Measurements from ENCODE around the gene UNC5A.

DNA sequence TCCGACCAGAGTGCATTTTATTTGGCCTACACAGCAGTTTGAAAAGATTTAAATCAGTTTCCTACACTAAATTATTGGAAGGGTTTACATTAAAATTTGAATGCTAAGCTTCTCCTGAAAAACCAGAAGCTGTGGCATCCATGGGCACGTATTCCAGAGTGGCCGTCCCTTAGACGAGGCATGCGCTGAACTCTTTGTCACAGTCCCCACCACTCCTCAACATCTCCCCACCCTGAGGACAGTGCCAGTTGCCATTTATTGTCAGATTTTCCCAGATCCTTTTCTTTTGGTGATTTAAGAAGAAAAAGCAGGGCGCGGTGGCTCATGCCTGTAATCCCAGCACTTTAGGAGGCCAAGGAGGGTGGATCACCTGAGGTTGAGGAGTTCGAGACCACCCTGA lies 39.9 kb upstream of the UNC5A start:
- TF ChIP-seq, protein P1, sequence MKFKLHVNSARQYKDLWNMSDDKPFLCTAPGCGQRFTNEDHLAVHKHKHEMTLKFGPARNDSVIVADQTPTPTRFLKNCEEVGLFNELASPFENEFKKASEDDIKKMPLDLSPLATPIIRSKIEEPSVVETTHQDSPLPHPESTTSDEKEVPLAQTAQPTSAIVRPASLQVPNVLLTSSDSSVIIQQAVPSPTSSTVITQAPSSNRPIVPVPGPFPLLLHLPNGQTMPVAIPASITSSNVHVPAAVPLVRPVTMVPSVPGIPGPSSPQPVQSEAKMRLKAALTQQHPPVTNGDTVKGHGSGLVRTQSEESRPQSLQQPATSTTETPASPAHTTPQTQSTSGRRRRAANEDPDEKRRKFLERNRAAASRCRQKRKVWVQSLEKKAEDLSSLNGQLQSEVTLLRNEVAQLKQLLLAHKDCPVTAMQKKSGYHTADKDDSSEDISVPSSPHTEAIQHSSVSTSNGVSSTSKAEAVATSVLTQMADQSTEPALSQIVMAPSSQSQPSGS (tag by site-specific recombination; IDR thresholded peaks at IDR 0.05; ENCODE audit: low read depth), result no peak
- TF ChIP-seq, protein P2, sequence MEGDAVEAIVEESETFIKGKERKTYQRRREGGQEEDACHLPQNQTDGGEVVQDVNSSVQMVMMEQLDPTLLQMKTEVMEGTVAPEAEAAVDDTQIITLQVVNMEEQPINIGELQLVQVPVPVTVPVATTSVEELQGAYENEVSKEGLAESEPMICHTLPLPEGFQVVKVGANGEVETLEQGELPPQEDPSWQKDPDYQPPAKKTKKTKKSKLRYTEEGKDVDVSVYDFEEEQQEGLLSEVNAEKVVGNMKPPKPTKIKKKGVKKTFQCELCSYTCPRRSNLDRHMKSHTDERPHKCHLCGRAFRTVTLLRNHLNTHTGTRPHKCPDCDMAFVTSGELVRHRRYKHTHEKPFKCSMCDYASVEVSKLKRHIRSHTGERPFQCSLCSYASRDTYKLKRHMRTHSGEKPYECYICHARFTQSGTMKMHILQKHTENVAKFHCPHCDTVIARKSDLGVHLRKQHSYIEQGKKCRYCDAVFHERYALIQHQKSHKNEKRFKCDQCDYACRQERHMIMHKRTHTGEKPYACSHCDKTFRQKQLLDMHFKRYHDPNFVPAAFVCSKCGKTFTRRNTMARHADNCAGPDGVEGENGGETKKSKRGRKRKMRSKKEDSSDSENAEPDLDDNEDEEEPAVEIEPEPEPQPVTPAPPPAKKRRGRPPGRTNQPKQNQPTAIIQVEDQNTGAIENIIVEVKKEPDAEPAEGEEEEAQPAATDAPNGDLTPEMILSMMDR (tag by site-specific recombination; IDR thresholded peaks at IDR 0.05), result no peak
- TF ChIP-seq HOXC10 (CRISPR knock-in tag; IDR thresholded peaks at IDR 0.05) (no peak), ZNF776 (tag by site-specific recombination; IDR thresholded peaks at IDR 0.05; ENCODE audit: borderline replicate concordance) (no peak), ZNF707 (tag by site-specific recombination; IDR thresholded peaks at IDR 0.05) (no peak), ZNF23 (tag by site-specific recombination; IDR thresholded peaks at IDR 0.05; ENCODE audit: borderline replicate concordance) (no peak), ZNF24 (tag by site-specific recombination; IDR thresholded peaks at IDR 0.05) (no peak), ZNF600 (tag by site-specific recombination; IDR thresholded peaks at IDR 0.05) (no peak)
- TF ChIP-seq, protein P3, sequence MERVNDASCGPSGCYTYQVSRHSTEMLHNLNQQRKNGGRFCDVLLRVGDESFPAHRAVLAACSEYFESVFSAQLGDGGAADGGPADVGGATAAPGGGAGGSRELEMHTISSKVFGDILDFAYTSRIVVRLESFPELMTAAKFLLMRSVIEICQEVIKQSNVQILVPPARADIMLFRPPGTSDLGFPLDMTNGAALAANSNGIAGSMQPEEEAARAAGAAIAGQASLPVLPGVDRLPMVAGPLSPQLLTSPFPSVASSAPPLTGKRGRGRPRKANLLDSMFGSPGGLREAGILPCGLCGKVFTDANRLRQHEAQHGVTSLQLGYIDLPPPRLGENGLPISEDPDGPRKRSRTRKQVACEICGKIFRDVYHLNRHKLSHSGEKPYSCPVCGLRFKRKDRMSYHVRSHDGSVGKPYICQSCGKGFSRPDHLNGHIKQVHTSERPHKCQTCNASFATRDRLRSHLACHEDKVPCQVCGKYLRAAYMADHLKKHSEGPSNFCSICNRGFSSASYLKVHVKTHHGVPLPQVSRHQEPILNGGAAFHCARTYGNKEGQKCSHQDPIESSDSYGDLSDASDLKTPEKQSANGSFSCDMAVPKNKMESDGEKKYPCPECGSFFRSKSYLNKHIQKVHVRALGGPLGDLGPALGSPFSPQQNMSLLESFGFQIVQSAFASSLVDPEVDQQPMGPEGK (tag by site-specific recombination; IDR thresholded peaks at IDR 0.05), result no peak
- TF ChIP-seq, protein P4, sequence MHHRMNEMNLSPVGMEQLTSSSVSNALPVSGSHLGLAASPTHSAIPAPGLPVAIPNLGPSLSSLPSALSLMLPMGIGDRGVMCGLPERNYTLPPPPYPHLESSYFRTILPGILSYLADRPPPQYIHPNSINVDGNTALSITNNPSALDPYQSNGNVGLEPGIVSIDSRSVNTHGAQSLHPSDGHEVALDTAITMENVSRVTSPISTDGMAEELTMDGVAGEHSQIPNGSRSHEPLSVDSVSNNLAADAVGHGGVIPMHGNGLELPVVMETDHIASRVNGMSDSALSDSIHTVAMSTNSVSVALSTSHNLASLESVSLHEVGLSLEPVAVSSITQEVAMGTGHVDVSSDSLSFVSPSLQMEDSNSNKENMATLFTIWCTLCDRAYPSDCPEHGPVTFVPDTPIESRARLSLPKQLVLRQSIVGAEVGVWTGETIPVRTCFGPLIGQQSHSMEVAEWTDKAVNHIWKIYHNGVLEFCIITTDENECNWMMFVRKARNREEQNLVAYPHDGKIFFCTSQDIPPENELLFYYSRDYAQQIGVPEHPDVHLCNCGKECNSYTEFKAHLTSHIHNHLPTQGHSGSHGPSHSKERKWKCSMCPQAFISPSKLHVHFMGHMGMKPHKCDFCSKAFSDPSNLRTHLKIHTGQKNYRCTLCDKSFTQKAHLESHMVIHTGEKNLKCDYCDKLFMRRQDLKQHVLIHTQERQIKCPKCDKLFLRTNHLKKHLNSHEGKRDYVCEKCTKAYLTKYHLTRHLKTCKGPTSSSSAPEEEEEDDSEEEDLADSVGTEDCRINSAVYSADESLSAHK (tag by site-specific recombination; IDR thresholded peaks at IDR 0.05), result no peak
